HG02885 (cell line): ENCODE measurements around the gene ABHD17B.
"Not testable (repeated sequence)": the region's sequence is repeated elsewhere in the genome, so short reads cannot be mapped to it uniquely, and the experiment has no call there.

Experiments
- ATAC-seq: cut with Tn5 transposase; IDR thresholded peaks from one replicate; pipeline ENCODE4 v1.9.1; 2021; ENCODE audit warnings: mild to moderate bottlenecking; ENCODE audit not compliant: unreplicated experiment, poor library complexity

ABHD17B gene

DNA sequence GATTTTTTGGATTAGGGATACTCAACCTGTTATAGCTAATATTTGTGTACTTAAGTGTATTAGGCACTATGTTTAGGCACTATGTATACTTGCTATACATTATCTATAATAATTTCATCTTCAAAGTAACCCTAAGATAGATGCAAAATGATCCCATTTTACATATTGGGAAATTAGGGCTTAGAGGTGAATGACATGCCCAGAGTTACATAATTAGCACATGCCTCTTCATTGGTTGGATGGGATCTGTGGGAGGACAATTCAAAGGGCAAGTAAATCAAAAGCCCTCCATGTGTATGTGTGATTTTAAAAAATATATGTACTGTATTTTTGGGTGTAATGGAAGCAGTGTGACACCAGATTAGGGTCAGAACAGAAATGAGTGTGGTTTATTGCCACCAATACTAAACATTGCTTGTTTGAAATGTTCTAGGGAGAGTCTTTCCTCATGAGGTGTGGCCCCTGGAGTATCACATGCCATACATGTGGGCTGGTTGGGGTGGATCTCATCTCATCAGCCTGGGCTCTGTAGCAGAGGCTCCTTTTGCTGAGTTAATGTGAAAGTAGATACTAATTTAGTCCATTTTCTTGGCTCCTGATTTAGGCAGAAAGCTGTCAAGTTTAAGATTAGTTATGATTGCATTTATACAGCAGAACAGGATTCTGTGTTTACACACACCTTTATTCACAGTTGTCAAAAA is 6.0 kb upstream of the ABHD17B start:
- ATAC-seq = peak; percentile 94

DNA sequence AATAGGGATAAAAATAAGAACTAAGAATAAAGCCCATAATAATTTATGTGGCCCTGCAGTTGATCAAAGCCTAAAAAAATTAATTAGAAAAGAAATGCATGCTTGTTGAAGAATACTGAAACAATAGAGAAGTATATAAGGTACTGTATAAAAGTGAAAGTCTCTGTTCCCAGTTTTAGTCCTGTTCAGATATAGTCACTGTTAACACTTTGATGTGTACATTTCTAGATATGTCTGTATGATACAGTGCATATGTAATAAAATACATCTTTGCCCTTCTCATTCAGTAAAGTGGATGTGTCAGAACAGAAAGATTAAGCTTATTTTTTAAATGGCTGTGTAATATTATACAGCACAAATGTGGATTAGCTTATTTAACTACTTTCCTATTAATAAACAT is 4.5 kb upstream of the ABHD17B start:
- no peak for ATAC-seq

GRCh38 chr9:71911908-71912335 is 929 bp upstream of the ABHD17B start:
- ATAC-seq = no peak

DNA sequence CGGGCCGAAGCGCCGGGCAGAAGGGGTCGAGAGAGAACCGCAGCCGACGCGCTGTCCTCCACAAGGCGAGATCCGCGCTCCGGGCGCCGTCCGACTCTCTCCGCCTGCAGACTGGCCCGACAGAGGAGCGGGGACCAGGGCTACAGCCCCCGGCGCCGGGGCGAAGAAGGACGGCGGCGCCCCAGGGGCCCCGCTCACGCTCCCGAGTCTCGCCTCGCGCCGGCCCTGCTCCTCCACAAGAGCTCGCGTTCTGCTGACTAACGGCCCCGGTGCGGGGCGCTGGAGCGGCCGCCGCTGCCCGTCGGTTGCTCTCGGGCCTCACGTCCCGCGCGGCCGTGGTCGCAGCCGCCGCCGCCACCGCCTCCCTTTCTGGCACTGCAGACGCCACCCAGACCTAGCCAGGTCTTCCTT is 338 bp downstream of the ABHD17B start:
- ATAC-seq = peak; percentile 16

GRCh38 chr9:71909887-71910649 is 925 bp downstream of the ABHD17B start:
- ATAC-seq = peak; percentile 15

DNA sequence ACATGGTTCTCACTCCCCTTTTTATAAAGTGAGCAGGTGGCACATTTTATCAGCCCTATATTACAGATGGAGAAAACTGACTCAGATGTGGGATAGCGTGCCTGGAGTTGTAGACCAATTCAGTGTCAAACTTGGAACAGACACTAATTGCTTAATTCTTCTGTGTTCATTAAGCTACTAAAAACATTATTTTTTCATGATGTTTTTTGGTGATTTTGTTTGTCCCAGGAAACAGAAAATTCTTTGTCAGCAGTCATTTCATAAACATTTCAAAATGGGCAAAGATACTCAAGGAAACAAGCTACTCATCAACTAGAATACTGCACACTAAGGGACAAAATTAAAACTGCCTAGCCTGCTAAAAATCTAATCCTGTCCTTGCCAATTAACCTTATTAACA is 2.2 kb downstream of the ABHD17B start:
- no peak for ATAC-seq

DNA sequence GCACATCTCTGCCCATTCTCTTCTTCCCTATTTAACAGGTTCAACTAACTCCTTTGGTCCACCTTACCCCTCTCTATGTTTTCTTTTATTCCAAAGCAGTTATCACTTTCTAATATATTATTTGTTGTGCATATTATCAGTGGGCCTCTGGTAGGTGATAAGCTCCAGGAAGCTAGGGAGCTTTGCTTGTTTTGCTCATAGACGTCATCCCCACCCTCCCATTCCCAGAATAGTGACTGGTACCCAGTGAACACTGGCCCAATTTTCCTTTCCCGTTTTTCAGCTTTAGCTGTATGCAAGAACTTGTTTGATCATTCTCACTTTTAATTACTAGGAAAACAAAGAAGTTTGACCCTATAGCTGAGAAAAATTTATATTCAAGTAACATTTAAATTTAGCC is 6.9 kb downstream of the ABHD17B start:
- ATAC-seq = no peak

GRCh38 chr9:71901695-71902597 is 9.0 kb downstream of the ABHD17B start:
- ATAC-seq = no peak

DNA sequence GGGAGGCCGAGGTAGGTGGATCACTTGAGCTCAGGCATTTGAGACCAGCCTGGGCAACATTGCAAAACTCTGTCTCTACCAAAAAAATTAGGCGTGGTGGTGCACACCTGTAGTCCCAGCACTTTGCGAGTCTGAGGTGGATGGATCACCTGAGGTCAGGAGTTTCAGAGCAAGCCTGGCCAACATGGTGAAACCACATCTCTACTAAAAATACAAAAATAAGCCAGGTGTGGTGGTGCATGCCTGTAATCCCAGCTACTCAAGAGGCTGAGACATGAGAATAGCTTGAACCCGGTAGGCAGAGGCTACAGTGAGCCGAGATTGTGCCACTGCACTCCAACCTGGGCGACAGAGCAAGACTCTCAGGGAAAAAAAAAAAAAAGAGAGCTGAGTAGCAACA is 12.2 kb downstream of the ABHD17B start:
- not testable (repeated sequence) for ATAC-seq

GRCh38 chr9:71897577-71897976 is 13.4 kb downstream of the ABHD17B start:
- ATAC-seq = peak; percentile 53

DNA sequence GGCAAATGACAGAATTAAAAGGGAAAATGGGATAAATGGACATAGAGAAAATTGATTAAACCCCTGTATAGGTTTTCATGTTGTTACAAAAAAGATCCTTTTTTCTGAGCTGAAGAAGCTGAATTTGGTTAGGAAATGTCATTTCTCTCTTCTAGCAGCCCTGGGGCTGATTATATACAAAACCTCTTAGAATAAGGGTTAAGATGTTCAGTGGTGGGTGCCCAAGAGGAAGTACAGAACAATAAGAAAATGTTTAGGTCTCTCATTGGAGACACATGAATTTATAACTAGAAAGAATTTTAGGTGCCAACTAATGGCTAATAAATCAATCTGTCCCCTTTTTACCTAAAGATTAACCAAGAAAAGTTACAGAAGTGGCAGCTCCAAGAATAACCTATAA is 14.2 kb downstream of the ABHD17B start:
- ATAC-seq = no peak

DNA sequence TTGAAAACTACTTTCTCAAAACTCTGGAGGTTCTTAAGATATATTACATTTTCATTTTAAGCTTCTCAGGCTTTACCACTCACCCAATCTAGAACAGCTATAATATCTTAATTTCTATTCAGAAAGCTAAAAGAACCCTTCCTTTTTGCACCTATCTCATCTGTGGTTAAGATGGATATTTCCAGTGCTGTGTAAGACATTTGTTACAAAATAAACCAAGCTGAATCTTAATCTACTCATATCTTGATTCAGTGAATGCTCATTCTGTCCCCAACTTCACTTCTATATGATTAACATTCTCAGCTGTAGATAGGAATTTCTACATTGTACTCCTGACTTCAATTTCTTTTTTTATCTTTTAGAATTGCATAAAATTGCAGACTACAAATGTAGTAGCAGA is 15.0 kb downstream of the ABHD17B start:
- no peak for ATAC-seq

DNA sequence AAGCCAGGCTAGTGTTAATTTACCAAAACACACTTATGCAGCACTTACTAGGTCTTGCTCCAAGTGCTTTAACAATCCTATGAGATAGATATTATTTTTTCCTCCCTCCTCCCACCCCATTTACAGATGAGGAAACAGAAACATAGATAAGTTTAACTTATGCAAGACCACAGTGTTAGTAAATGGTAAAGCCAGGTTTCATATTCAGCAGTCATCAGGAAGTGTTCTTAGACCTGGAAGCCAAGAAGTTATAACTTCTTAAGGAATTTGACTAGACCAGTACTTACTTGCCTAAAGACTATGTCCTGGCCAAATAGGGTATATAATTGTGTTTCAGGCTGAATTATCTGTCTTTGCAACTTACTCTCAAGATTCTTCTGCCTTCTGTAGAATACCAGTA is 15.9 kb downstream of the ABHD17B start:
- peak; percentile 49 for ATAC-seq

DNA sequence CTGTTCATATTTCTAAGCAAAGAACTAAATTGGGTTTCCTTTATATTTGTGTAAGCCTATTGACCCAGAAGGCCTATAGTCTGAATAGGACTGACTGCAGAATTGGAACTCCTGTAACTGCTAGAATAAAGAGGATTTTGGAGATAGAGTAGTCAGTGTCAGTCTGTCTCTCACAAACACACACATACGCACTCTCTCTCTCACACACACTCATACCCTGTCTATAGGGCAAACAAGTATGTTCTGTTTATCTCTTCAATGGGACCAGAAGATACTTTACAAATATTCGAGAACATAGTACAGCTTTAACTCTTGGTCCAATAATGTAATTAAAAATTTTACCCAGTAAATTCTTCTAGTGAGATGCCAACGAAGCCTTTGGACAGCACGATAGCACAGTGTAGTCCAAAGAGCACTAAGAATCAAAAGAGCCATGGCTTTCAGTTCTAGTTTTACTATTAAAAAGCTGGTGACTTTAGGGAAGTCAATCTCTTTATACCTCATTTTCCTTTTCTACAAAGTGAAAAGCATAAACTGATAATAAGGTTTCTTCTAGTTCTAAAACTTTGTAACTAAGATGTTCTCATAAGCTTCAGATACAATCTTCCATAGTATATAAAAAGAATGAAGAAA is 19.3 kb downstream of the ABHD17B start:
- peak; percentile 31 for ATAC-seq

- no peak for ATAC-seq
Observed at GRCh38 chr9:71890042-71890679, 20.8 kb downstream of the ABHD17B start.

- ATAC-seq = no peak
Observed at GRCh38 chr9:71887362-71887761, 23.6 kb downstream of the ABHD17B start.

DNA sequence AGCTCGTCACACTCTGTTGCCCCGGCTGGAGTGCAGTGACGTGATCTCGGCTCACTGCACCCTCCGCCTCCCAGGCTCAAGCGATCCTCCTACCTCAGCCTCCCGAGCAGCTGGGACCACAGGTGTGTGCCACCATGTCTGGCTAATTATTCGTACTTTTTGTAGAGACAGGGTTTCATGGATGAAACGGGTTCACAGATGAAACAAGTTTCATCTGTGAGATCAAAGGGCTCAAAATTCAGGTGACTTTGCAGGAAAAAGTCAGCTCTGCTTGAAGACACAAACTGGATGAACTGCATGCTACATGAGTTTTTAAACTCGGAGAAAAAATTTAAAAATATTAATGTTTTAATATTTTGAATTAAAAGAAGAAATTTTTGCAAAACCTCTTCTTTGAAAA is 24.5 kb downstream of the ABHD17B start:
- no peak for ATAC-seq

DNA sequence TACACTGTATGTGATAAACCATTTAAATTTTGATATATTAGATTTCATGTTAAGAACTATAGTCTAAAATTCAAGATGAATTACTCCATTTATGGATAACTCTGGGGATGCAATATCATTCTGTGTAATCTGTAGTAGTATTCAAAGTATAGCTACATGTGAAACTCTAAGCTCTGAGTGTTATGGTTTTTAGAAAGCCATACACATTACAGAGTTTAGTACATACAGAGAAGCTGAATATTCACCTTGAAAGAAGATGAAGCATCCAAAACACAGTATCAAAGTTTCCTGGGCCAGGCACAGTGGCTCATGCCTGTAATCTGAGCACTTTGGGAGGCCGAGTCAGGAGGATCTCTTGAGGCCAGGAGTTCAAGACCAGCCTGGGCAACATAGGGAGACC is 25.0 kb downstream of the ABHD17B start:
- no peak for ATAC-seq

- ATAC-seq = no peak
Observed at GRCh38 chr9:71885467-71885866, 25.5 kb downstream of the ABHD17B start.

- ATAC-seq = no peak
Observed at GRCh38 chr9:71884005-71884404, 27.0 kb downstream of the ABHD17B start.
